Activated naive CD4-positive, alpha-beta T cell treated with anti-CD3 and anti-CD28 coated beads for 36 hours (primary cell): Measurements from ENCODE around the gene RYK. TPM values are rescaled to one million over a fixed set of nuclear protein-coding genes. Genes with fewer than 3 reads are reported as not detected.

Experiments
- CTCF ChIA-PET: fragments of 350-600 bp; sonication (Branson Sonifier 250); formaldehyde crosslinking; loops from one replicate; lab custom pipeline; 2021; ENCODE audit warnings: antibody characterized with exemption; lab: Charles Lee
- DNase-seq: peaks from one replicate; pipeline ENCODE4 v3.0.0-alpha.2; 2020
- H3K27ac Mint-ChIP-seq: one replicate; pipeline ENCODE4 v1.8.0; 2021; ENCODE audit warnings: mild to moderate bottlenecking, mixed read lengths
- H3K27me3 Mint-ChIP-seq: one replicate; pipeline ENCODE4 v1.8.0; 2021; ENCODE audit warnings: low read depth, mixed read lengths
- H3K36me3 Mint-ChIP-seq: one replicate; pipeline ENCODE4 v1.8.0; 2021; ENCODE audit warnings: low read depth, mixed read lengths
- H3K4me1 Mint-ChIP-seq: one replicate; pipeline ENCODE4 v1.8.0; 2021; ENCODE audit warnings: low read depth, mixed read lengths
- H3K4me3 Mint-ChIP-seq: one replicate; pipeline ENCODE4 v1.8.0; 2021; ENCODE audit warnings: mild to moderate bottlenecking, moderate library complexity, mixed read lengths
- H3K9me3 Mint-ChIP-seq: one replicate; pipeline ENCODE4 v1.8.0; 2021; ENCODE audit warnings: mixed read lengths
- intact Hi-C: fragments of 100-400 bp; cut with micrococcal nuclease; formaldehyde crosslinking; loops from one replicate; pipeline ENCODE4 v1.15.1; 2023
- total RNA-seq, 2 experiments: library from RNA; stranded (reverse); gene quantifications; one replicate each; pipeline ENCODE4 v1.2.3, GENCODE V29; 2021

RYK gene
- total RNA-seq = 10 to 100 TPM; 19.5 to 19.7 TPM

DNA sequence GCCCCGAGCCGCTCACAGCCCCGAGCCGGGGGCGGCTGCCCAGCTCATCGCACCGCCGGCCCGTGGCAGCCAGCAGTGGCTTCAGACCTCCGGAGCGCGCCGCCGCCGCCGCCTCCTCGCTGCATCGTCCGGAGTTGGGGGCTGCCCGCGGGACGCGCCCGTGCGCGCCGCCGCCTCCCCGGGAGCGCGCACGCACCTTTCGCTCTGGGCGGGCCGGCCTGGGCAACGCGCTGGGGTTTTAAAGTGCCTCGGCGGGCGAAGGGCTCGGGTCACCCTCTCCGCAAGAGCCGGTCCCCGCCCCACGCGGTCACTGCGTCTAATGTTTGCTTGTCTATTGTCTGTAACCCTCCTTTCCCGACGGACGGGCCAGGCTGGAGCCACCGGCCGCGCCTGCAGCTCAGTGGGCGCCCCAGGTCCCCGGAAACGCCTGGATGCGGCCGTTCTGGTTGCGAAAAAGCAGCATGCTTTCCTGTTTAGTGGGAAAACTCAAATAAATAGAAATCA, at the start of gene RYK:
RYK (minus strand) TSS at position 143 of the 504 bp plus-strand sequence. CDS start 205 bp downstream, outside the sequence.
- H3K27ac Mint-ChIP-seq = peak within 1 kb of the TSS; percentile 90
- H3K36me3 Mint-ChIP-seq = peaks cover 17% of the 10 kb centered on the region
- peaks cover 6% of the 10 kb centered on the region for H3K9me3 Mint-ChIP-seq
- H3K4me1 Mint-ChIP-seq = peaks cover 57% of the 10 kb centered on the region
- intact Hi-C loops = loop anchor here (1.0 to 5.0 kb wide), 4 partner anchors 37 to 1528 kb away; partner anchors contain the start of genes ANAPC13 and NPHP3
- DNase-seq = peak; percentile 70
- CTCF ChIA-PET = interaction anchor here (0.8 to 1.4 kb wide), 3 partner anchors 9 to 26 kb away, joined by 3 read pairs; no protein-coding TSS in a partner anchor
- H3K4me3 Mint-ChIP-seq = peak within 1 kb of the TSS; percentile 95
- H3K27me3 Mint-ChIP-seq = no peaks in the 10 kb centered on the region

DNA sequence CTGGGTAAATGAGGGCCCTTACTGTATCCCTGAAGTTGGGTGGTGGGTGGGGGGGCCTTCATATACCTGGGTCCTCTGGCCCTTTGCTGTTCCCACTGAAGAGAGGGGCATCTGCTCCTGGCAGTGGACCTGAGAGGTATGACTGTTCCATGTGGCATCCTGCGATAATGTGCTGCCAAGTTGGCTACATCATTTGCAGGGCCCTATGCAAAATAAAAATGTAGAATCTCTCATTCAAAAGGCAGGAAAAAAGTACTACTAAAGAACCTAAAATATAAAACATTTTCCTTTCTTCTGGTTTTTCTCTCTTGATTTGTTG, 49.2 kb upstream of the RYK start:
- H3K36me3 Mint-ChIP-seq = no peaks in the 10 kb centered on the region
- H3K27ac Mint-ChIP-seq = no peak overlapping the region
- peaks cover 11% of the 10 kb centered on the region for H3K27me3 Mint-ChIP-seq
- no peak overlapping the region for H3K4me3 Mint-ChIP-seq
- no peaks in the 10 kb centered on the region for H3K4me1 Mint-ChIP-seq
- no peaks in the 10 kb centered on the region for H3K9me3 Mint-ChIP-seq
- CTCF ChIA-PET = interaction anchor here (1.0 to 1.7 kb wide), 5 partner anchors 84 to 102 kb away, joined by 3 to 11 read pairs (median 3); no protein-coding TSS in a partner anchor
- DNase-seq = no peak
- intact Hi-C loops = loop anchor here (1.0 to 10.0 kb wide), 4 partner anchors 87 to 635 kb away; partner anchors contain the start of gene TOPBP1

DNA sequence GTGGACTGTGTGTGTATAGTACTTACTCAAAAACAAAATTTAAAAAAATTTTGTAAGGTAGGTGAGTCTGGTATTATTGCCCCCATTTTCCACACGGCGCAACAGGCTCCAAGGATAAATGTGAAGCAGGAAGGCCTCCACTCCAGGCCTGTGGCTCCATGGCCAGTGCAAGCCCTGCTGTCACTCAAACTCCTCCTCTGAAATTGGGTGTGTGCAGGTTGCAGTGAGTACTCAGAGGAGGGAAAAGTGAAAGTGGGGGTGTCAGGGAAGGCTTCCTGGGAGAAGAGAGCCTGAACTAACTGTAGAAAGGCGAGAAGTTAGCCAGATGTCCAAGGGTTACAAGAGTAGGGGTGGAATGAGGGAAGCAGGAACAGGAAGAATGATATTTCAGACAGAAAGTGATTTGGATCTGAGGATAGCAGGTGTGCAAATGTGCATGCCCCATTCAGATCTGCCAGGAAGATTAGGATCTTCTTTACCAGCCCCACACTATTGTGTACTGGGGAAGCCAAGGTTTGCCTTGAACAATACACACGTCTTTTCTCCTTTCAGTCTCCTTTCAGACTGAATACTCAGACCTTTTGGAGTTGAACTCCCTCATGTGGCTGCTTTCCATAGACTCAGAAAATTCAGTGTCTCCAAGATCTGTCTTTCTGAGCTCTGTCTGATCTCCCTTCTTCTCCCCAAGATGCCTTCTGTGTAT, 48.7 kb upstream of the RYK start:
- no peak for DNase-seq
- Mint-ChIP-seq H3K4me1 (no peaks in the 10 kb centered on the region), H3K27ac (no peak overlapping the region), H3K36me3 (no peaks in the 10 kb centered on the region), H3K4me3 (no peak overlapping the region), H3K9me3 (no peaks in the 10 kb centered on the region), H3K27me3 (peaks cover 11% of the 10 kb centered on the region)
- CTCF ChIA-PET = interaction anchor here (1.0 to 1.7 kb wide), 4 partner anchors 83 to 100 kb away, joined by 3 to 11 read pairs (median 3); no protein-coding TSS in a partner anchor
- intact Hi-C loops = loop anchor here (1.0 to 10.0 kb wide), 4 partner anchors 86 to 635 kb away; partner anchors contain the start of gene TOPBP1

DNA sequence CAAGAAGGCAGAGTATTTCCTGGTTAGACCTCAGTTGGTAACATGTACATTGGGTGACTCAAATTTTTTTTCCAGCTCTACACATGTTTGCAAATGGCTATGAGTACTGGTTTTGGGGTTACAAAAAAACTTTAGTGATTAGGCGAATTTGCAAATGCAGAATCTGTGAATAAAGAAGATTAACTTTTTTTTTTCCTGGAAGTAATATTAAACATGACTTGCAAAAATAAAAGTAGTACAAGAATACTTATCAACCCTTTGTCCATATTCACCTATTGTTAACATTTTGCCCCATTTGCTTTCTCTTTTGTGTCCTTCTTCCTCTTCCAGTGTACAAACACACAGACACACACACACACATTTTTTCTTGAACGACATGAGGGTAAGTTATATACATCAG, 47.6 kb upstream of the RYK start:
- Mint-ChIP-seq H3K4me3 (no peak overlapping the region), H3K27me3 (peaks cover 11% of the 10 kb centered on the region), H3K9me3 (no peaks in the 10 kb centered on the region), H3K36me3 (no peaks in the 10 kb centered on the region), H3K27ac (no peak overlapping the region), H3K4me1 (no peaks in the 10 kb centered on the region)
- CTCF ChIA-PET = interaction anchor here (0.6 kb wide), 1 partner anchor 174 kb away, joined by 3 read pairs; no protein-coding TSS in a partner anchor
- intact Hi-C loops = loop anchor here (2.0 to 10.0 kb wide), 2 partner anchors 367 to 633 kb away; partner anchors contain the start of gene TOPBP1
- DNase-seq = no peak

DNA sequence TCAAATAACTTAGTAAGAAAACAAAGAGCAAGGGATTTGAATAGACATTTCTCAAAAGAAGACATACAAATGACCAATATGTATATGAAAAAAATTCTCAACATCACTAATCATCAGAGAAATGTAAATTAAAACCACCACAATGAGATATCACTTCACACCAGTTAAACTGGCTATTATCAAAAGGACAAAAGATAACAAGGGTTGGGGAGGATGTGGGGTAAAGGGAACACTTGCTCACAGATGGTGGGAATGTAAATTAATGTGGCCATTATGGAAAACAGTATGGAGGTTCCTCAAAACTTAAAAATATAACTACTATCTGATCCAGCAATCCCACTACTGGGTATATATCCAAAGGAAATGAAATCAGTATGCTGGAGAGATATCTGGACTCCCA, 46.0 kb upstream of the RYK start:
- Mint-ChIP-seq H3K27ac (no peak overlapping the region), H3K27me3 (peaks cover 11% of the 10 kb centered on the region), H3K9me3 (no peaks in the 10 kb centered on the region), H3K4me1 (no peaks in the 10 kb centered on the region), H3K4me3 (no peak overlapping the region), H3K36me3 (no peaks in the 10 kb centered on the region)
- intact Hi-C loops = loop anchor here (10.0 kb wide), 1 partner anchor 632 kb away; the partner anchor contains the start of gene TOPBP1
- CTCF ChIA-PET = interaction anchor here (0.7 to 1.7 kb wide), 2 partner anchors 47 to 84 kb away, joined by 3 to 11 read pairs; no protein-coding TSS in a partner anchor
- DNase-seq = no peak

DNA sequence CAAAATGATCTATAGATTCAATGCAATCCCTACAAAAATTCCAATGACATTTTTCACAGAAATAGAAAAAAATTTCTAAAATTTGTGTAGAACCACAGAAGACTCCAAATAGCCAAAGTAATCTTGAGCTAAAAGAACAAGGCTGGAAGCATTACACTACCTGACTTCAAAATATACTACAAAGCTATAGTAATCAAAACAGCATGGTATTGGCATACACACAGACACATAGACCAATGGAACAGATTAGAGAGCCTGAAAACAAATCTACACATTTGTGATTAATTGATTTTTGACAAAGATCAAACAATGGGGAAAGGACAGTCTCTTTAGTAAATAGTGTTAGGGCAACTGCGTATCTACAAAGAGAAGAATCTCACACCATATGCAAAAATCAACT, 45.3 kb upstream of the RYK start:
- Mint-ChIP-seq H3K27me3 (peaks cover 13% of the 10 kb centered on the region), H3K27ac (no peak overlapping the region), H3K4me3 (no peak overlapping the region), H3K36me3 (no peaks in the 10 kb centered on the region), H3K4me1 (peaks cover 3% of the 10 kb centered on the region), H3K9me3 (no peaks in the 10 kb centered on the region)
- CTCF ChIA-PET = interaction anchor here (0.7 to 1.7 kb wide), 3 partner anchors 47 to 178 kb away, joined by 3 to 11 read pairs (median 3); no protein-coding TSS in a partner anchor
- DNase-seq = no peak
- intact Hi-C loops = loop anchor here (2.0 to 10.0 kb wide), 2 partner anchors 631 to 721 kb away; partner anchors contain the start of gene TOPBP1

DNA sequence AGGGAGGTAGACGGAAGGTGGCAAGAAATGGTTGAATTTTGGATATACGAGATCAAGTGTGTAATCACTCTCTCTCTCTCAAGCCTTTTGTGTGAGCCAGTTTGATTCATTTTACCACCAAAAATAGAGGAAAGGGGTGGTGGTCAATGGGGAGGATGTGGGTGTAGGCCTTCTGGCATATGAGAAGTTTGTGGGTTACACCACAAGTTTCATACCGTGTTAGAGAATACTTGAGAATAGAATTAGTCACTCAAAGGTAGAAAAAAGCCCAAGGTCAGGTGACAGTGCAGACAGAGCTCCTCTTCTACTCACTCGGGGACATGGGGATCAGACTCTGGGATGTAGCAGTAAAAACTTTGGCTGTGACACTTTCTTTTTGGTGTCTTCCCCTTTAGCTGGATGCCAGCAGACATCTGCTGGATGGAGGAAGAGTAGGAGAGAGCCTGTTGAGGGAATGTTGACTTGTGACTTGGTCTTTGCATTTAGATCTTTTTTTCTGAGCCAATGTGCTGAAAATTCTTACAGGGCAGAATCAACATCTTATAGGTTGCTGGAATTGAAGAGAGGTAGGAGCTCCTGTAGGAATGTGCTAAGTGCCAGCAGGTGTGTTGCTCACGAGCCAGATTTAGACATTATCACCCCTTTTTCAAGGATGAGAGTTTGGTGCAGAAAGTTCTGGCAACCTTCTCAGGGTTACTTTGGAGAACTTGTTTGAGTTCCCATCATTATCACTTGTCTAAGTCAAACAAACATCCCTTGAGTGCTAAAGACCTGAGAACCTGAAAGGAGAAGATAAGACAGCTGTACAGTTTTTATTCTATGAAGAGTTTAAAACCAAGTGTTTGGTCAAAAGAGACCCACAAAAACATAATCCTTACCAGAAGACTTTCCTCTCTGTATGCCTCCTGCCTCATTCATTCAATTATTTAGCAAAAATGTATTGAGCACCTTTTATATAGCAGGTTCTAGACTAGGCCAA, 43.9 kb upstream of the RYK start:
- Mint-ChIP-seq H3K9me3 (no peaks in the 10 kb centered on the region), H3K36me3 (no peaks in the 10 kb centered on the region), H3K4me3 (no peak overlapping the region), H3K27me3 (peaks cover 14% of the 10 kb centered on the region), H3K27ac (no peak overlapping the region), H3K4me1 (peaks cover 3% of the 10 kb centered on the region)
- peak; percentile 84 for DNase-seq
- intact Hi-C loops = loop anchor here (1.0 to 10.0 kb wide), 7 partner anchors 44 to 720 kb away; partner anchors contain the start of genes CEP63, RYK and TOPBP1
- CTCF ChIA-PET = interaction anchor here (0.7 to 2.3 kb wide), 4 partner anchors 14 to 183 kb away, joined by 3 to 11 read pairs (median 5); no protein-coding TSS in a partner anchor

DNA sequence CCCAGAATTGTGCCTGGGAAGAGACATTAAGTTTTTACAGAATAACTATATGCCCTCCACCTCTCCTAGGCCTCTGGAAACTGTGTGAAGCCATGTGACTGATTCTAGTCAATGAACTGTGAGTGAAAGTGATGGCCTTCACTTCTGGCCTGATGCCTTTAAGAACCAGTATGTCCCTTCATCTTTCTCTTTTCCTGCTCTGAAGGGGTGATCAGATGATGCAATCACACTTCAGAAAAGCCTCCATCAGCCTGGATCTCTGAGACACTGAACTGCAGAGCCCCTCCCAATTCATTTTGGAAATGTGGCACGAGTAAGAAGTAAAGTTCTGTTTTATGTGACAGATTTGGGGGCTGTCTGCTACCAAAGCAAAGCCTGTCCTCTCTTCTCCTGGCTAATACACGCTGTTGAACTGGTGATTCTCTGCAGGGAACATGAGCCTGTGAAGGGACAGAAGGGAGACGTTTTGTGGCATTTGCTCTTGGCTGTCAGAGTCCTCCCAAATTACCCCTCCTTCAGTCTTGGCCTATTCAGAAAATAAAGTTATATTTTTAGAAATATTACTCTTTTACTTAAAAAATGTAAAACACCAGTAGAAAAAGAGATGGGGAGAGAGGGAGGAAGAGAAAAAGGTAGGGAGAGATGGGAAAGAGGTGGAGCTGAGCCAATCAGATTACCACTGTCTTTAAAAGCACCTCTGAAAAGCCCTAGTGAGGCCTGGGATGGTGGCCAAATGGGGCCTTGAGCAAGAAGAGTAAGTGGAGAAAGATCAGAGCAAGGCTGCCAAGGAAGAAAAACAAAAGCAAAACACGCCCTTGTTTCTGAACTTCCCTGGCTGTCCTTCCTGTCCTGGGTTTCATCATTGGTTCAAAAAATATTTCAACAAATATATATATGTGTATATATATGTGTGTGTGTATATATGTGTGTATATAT, 40.9 kb upstream of the RYK start:
- peaks cover 3% of the 10 kb centered on the region for H3K4me1 Mint-ChIP-seq
- CTCF ChIA-PET = no interaction called here
- intact Hi-C loops = loop anchor here (10.0 kb wide), 1 partner anchor 627 kb away; the partner anchor contains the start of gene TOPBP1
- no peaks in the 10 kb centered on the region for H3K9me3 Mint-ChIP-seq
- no peak for DNase-seq
- H3K36me3 Mint-ChIP-seq = no peaks in the 10 kb centered on the region
- H3K27me3 Mint-ChIP-seq = peaks cover 14% of the 10 kb centered on the region
- H3K27ac Mint-ChIP-seq = no peak overlapping the region
- no peak overlapping the region for H3K4me3 Mint-ChIP-seq

DNA sequence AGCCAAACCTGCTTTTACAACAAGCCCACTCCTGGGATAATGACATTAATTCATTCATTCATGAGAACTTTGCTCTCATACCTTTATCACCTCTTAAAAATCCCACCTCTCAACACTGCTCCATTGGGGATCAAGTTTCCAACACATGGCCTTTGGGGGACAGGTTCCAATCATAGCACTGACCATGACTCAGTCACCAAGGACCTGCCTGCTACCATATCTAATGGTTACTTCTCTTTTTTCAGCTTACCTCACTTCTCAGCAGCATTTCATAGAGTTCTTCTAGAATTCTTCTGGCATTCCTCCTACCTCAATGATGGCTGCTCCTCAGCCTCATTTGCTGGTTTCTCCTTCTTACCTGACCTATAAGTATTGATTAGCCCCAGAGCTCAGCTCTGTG, 36.9 kb upstream of the RYK start:
- Mint-ChIP-seq H3K27me3 (peaks cover 9% of the 10 kb centered on the region), H3K4me3 (no peak overlapping the region), H3K4me1 (peaks cover 3% of the 10 kb centered on the region), H3K36me3 (no peaks in the 10 kb centered on the region), H3K9me3 (no peaks in the 10 kb centered on the region), H3K27ac (no peak overlapping the region)
- CTCF ChIA-PET = interaction anchor here (0.8 kb wide), 1 partner anchor 74 kb away, joined by 5 read pairs; no protein-coding TSS in a partner anchor
- intact Hi-C loops = no loop called here
- DNase-seq = no peak

DNA sequence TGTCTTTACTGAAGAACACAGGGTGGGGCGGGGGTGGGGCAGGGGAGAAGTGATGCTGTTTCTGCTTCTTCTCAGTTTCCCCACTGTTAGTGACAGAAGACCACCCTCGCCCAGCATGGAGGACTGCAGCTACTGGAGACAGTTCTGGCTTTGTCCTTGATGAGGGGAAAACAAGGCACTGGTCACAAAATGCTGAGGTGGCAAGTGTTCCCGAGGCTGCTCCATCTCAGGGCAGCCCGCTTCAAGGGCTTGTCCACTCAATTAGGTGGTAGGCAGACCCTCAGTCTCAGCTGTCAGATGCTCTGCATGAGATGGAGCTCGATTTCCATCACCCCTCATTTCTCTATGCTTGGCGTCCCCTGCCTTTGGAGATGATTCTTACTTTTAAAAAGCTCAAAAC, 33.8 kb upstream of the RYK start:
- Mint-ChIP-seq H3K4me1 (no peaks in the 10 kb centered on the region), H3K4me3 (no peak overlapping the region), H3K9me3 (no peaks in the 10 kb centered on the region), H3K27ac (no peak overlapping the region), H3K27me3 (peaks cover 8% of the 10 kb centered on the region), H3K36me3 (no peaks in the 10 kb centered on the region)
- no peak for DNase-seq
- CTCF ChIA-PET = interaction anchor here (1.5 kb wide), 1 partner anchor 73 kb away, joined by 4 read pairs; no protein-coding TSS in a partner anchor
- intact Hi-C loops = no loop called here

DNA sequence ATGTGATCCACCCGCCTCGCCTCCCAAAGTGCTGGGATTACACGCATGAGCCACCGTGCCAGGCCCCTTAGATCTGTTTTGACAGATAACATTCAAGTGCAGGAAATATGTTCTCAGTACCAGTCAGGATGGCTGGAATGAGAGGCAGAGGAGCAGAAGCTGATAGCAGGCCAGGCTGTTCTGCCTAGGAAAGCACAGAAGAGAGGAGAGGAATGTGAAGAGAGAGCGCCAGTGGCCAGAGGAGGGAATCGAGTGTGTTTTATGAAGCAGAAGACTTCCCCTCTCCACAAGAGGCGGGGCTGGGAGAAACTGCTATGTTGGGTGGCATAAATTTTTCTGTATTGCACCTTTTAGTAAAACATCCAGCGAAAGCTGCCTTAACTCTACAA, 32.0 kb upstream of the RYK start:
- Mint-ChIP-seq H3K36me3 (no peaks in the 10 kb centered on the region), H3K9me3 (no peaks in the 10 kb centered on the region), H3K4me3 (no peak overlapping the region), H3K27ac (no peak overlapping the region), H3K4me1 (no peaks in the 10 kb centered on the region), H3K27me3 (peaks cover 5% of the 10 kb centered on the region)
- intact Hi-C loops = no loop called here
- no peak for DNase-seq
- CTCF ChIA-PET = no interaction called here
